Cardiac muscle cell (in vitro differentiated cells and primary cell): Measurements from ENCODE around the gene NDUFB1. TPM values are rescaled to one million over a fixed set of nuclear protein-coding genes. Genes with fewer than 3 reads are reported as not detected.

Source experiments
- DNase-seq, 2 donors: peaks; one replicate each; pipeline versions ENCODE4 v3.0.0 to v3.0.0-alpha.2; 2010 to 2017; ENCODE audit warnings: low read depth in 1 of 2, low spot score in 1 of 2
- H3K27ac ChIP-seq: fragments of 200-600 bp; sonication (generic); 2 replicates; pipeline ENCODE4 v1.5.1; 2016
- H3K27me3 ChIP-seq: fragments of 200-600 bp; sonication (generic); 2 replicates; pipeline ENCODE4 v1.6.0; 2016; ENCODE audit warnings: control low read depth
- H3K36me3 ChIP-seq: fragments of 200-600 bp; sonication (generic); 2 replicates; pipeline ENCODE4 v1.5.1; 2016; ENCODE audit warnings: control low read depth
- H3K4me1 ChIP-seq: fragments of 200-600 bp; sonication (generic); 2 replicates; pipeline ENCODE4 v1.8.1; 2017; ENCODE audit warnings: low read depth, mild to moderate bottlenecking, mixed run types
- H3K4me3 ChIP-seq: fragments of 200-600 bp; sonication (generic); 2 replicates; pipeline ENCODE4 v1.5.1; 2016; ENCODE audit warnings: mild to moderate bottlenecking
- H3K9me3 ChIP-seq: fragments of 200-600 bp; sonication (generic); 2 replicates; pipeline ENCODE4 v1.5.1; 2017; ENCODE audit warnings: low read depth, mild to moderate bottlenecking, control low read depth
- CTCF ChIP-seq: IDR thresholded peaks from 2 replicates; pipeline ENCODE4 v1.5.1; 2012; ENCODE audit warnings: low read depth, mild to moderate bottlenecking, low read length
- polyA plus RNA-seq: library from polyadenylated mRNA; unstranded; fragments of >200 nt; fragmentation: Nextera tagmentation; extraction: Ambion mirVana; gene quantifications from 2 replicates; pipeline ENCODE4 v1.2.1, GENCODE V29; 2016
- total RNA-seq: library from RNA; depleted of rRNA; stranded (reverse); fragments of >200 nt; gene quantifications from 2 replicates; pipeline ENCODE4 v1.2.3, GENCODE V29; 2016

Gene NDUFB1
- total and polyA plus RNA-seq, 2 experiments from 2014 or later = 154 to 613 TPM

DNA sequence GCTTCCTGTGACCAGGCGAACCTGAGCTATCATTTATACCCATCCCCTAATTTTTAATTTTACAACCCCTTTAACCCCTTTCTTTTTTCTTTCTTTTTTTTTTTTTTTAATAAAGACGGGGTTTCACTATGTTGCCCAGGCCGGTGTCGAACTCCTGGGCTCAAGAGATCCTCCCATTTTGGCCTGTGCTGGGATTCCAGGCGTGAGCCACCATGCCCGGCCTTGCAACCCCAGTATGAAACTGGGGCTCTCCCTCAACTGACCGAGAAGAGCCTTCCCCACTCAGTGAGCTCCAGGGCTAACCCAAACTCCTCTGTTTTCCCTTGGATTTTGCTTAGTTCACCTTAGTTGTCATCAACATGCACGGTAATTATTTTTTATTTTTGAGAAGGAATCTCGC lies 1.3 kb upstream of the NDUFB1 start:
- peaks cover 5% of the 10 kb centered on the region for H3K4me1 ChIP-seq
- no peak for TF ChIP-seq CTCF
- peaks cover 6% of the 10 kb centered on the region for H3K36me3 ChIP-seq
- peak overlapping the region; percentile 99 for H3K27ac ChIP-seq
- DNase-seq = no peak
- H3K27me3 ChIP-seq = no peaks in the 10 kb centered on the region
- H3K4me3 ChIP-seq = peak overlapping the region; percentile 78
- H3K9me3 ChIP-seq = no peaks in the 10 kb centered on the region

- Histone ChIP-seq H3K36me3 (peaks cover 6% of the 10 kb centered on the region), H3K27ac (peak overlapping the region; percentile 99), H3K9me3 (no peaks in the 10 kb centered on the region), H3K27me3 (no peaks in the 10 kb centered on the region), H3K4me3 (peak overlapping the region; percentile 78), H3K4me1 (peaks cover 5% of the 10 kb centered on the region)
- no peak for TF ChIP-seq CTCF
- peak; percentile 47 to 61 for DNase-seq
These were observed 808 bp upstream of the NDUFB1 start for GRCh38 chr14:92122351-92122677.

GRCh38 chr14:92121207-92121669 lies 268 bp downstream of the NDUFB1 start:
- peaks cover 6% of the 10 kb centered on the region for H3K36me3 ChIP-seq
- TF ChIP-seq CTCF = no peak
- peak; percentile 45 to 57 for DNase-seq
- H3K9me3 ChIP-seq = no peaks in the 10 kb centered on the region
- peaks cover 5% of the 10 kb centered on the region for H3K4me1 ChIP-seq
- peak overlapping the region; percentile 99 for H3K27ac ChIP-seq
- peak overlapping the region; percentile 78 for H3K4me3 ChIP-seq
- no peaks in the 10 kb centered on the region for H3K27me3 ChIP-seq

GRCh38 chr14:92109490-92109889 lies 12.0 kb downstream of the NDUFB1 start:
- H3K4me1 ChIP-seq = no peaks in the 10 kb centered on the region
- no peaks in the 10 kb centered on the region for H3K9me3 ChIP-seq
- H3K4me3 ChIP-seq = no peak overlapping the region
- TF ChIP-seq CTCF = no peak
- H3K27me3 ChIP-seq = no peaks in the 10 kb centered on the region
- H3K36me3 ChIP-seq = no peaks in the 10 kb centered on the region
- H3K27ac ChIP-seq = no peak overlapping the region
- DNase-seq = no peak

- Histone ChIP-seq H3K27me3 (no peaks in the 10 kb centered on the region), H3K4me3 (no peak overlapping the region), H3K9me3 (no peaks in the 10 kb centered on the region), H3K27ac (peak overlapping the region; percentile 57), H3K4me1 (no peaks in the 10 kb centered on the region), H3K36me3 (no peaks in the 10 kb centered on the region)
- TF ChIP-seq CTCF = no peak
- peak; percentile 10 to 50 for DNase-seq
These were observed 12.9 kb downstream of the NDUFB1 start for GRCh38 chr14:92108345-92109254.
